Stomach (tissue), 4 donors: ENCODE results near the gene PYCARD.
"Not testable (repeated sequence)": the region's sequence is repeated elsewhere in the genome, so short reads cannot be mapped to it uniquely, and the experiment has no call there.

Experiments used
- CTCF ChIP-seq, 7 experiments: fragments of 450-650 bp in 4 of 7; fragments of 200-600 bp in 3 of 7; sonication (generic) in 3 of 7; IDR thresholded peaks; one replicate each; pipeline ENCODE4 v1.5.1; 2016 to 2019; ENCODE audit warnings: antibody characterized with exemption in 7 of 7, control low read depth in 2 of 7, mild to moderate bottlenecking in 1 of 7
- POLR2A ChIP-seq, 4 donors: fragments of 450-650 bp; IDR thresholded peaks; one replicate each; pipeline ENCODE4 v1.6.1; 2016; ENCODE audit warnings: antibody characterized with exemption in 4 of 4, control low read depth in 2 of 4, mild to moderate bottlenecking in 1 of 4, moderate library complexity in 1 of 4
- POLR2AphosphoS5 ChIP-seq, 3 donors: sonication (generic); formaldehyde crosslinking; IDR thresholded peaks; one replicate each; pipeline ENCODE4 v1.6.1; 2016; ENCODE audit warnings: antibody characterized with exemption in 3 of 3

- not testable (repeated sequence) for TF ChIP-seq POLR2AphosphoS5, CTCF, POLR2A (IDR thresholded peaks at IDR 0.05)
Measured at GRCh38 chr16:31170048-31170447, 32.5 kb downstream of the PYCARD start.
